PC-9 (cell line): Measurements from ENCODE around the gene CAMTA1. TPM values are rescaled to one million over a fixed set of nuclear protein-coding genes. Genes with fewer than 3 reads are reported as not detected.

Source experiments
- BruUV-seq: library from RNA; stranded (reverse); fragments of 400-500 nt; replicated peaks from 2 replicates; lab custom pipeline; 2021; lab: Mats Ljungman, UMichigan
- CTCF ChIA-PET: fragments of 300-600 bp; sonication (Branson Sonifier 250); formaldehyde crosslinking; loops from one replicate; lab custom pipeline; 2022; ENCODE audit warnings: antibody characterized with exemption; lab: Charles Lee
- POLR2A ChIA-PET: fragments of 300-600 bp; sonication (Branson Sonifier 250); formaldehyde crosslinking; loops from one replicate; lab custom pipeline; 2022; ENCODE audit warnings: antibody characterized with exemption; ENCODE audit not compliant: unreplicated experiment; lab: Charles Lee
- DNase-seq, 2 experiments: peaks; one replicate each; pipeline versions ENCODE4 v3.0.0 to v3.0.0-alpha.2; 2015 to 2022; ENCODE audit warnings: mixed read lengths in 1 of 2
- H2AFZ ChIP-seq: fragments of 200-600 bp; sonication (generic); 2 replicates; pipeline ENCODE4 v1.8.1; 2017; ENCODE audit warnings: antibody characterized with exemption
- H3F3A ChIP-seq: fragments of 200-600 bp; sonication (generic); 2 replicates; pipeline ENCODE4 v1.8.1; 2017; ENCODE audit warnings: antibody characterized with exemption, mild to moderate bottlenecking, low read depth; ENCODE audit not compliant: insufficient read depth
- H3K27ac ChIP-seq: fragments of 200-600 bp; sonication (generic); 2 replicates; pipeline ENCODE4 v1.6.1; 2016; ENCODE audit warnings: mixed run types
- H3K27me3 ChIP-seq: fragments of 200-600 bp; sonication (generic); 2 replicates; pipeline ENCODE4 v1.6.1; 2016; ENCODE audit warnings: low read depth, mixed run types; ENCODE audit not compliant: insufficient read depth
- H3K36me3 ChIP-seq: fragments of 200-600 bp; sonication (generic); 2 replicates; pipeline ENCODE4 v1.6.1; 2016; ENCODE audit warnings: low read depth, mixed run types
- H3K4me1 ChIP-seq: fragments of 200-600 bp; sonication (generic); replicated peaks from 2 replicates; pipeline ENCODE4 v1.6.1; 2016; ENCODE audit warnings: mixed run types; ENCODE audit not compliant: insufficient read depth
- H3K4me2 ChIP-seq: fragments of 200-600 bp; sonication (generic); 2 replicates; pipeline ENCODE4 v1.6.1; 2017; ENCODE audit warnings: mixed run types
- H3K4me3 ChIP-seq: fragments of 200-600 bp; sonication (generic); 2 replicates; pipeline ENCODE4 v1.6.1; 2016; ENCODE audit warnings: mixed run types
- H3K79me2 ChIP-seq: fragments of 200-600 bp; sonication (generic); 2 replicates; pipeline ENCODE4 v1.6.1; 2017; ENCODE audit warnings: low read depth, mixed run types
- H3K9me2 ChIP-seq: fragments of 200-600 bp; sonication (generic); 2 replicates; pipeline ENCODE4 v1.8.1; 2017; ENCODE audit warnings: mild to moderate bottlenecking; ENCODE audit not compliant: insufficient read depth
- H3K9me3 ChIP-seq: fragments of 200-600 bp; sonication (generic); 2 replicates; pipeline ENCODE4 v1.8.1; 2016; ENCODE audit warnings: low read depth; ENCODE audit not compliant: insufficient read depth
- H4K20me1 ChIP-seq: fragments of 200-600 bp; sonication (generic); 2 replicates; pipeline ENCODE4 v1.8.1; 2017; ENCODE audit not compliant: insufficient read depth
- EZH2 ChIP-seq: fragments of 200-600 bp; sonication (generic); IDR thresholded peaks from 2 replicates; pipeline ENCODE4 v1.8.0; 2017; ENCODE audit warnings: antibody characterized with exemption, low read depth
- intact Hi-C: fragments of 100-400 bp; cut with micrococcal nuclease; formaldehyde crosslinking; loops from one replicate; pipeline ENCODE4 v1.10.0; 2022; ENCODE audit not compliant: unreplicated experiment
- total RNA-seq: library from RNA; stranded (reverse); gene quantifications from 2 replicates; pipeline ENCODE4 v1.2.3, GENCODE V29; 2021
- TF ChIP-seq, protein P1 (sequence below): fragments of 200-600 bp; sonication (generic); conservative IDR thresholded peaks from 2 replicates; pipeline ENCODE4 v1.6.1; 2017; ENCODE audit warnings: mixed run types, antibody characterized with exemption, mild to moderate bottlenecking, moderate library complexity

Gene CAMTA1
- total RNA-seq, 1 experiment from 2014 or later: 72.3 TPM

- TF ChIP-seq EZH2: no peak
- TF ChIP-seq, protein P1, sequence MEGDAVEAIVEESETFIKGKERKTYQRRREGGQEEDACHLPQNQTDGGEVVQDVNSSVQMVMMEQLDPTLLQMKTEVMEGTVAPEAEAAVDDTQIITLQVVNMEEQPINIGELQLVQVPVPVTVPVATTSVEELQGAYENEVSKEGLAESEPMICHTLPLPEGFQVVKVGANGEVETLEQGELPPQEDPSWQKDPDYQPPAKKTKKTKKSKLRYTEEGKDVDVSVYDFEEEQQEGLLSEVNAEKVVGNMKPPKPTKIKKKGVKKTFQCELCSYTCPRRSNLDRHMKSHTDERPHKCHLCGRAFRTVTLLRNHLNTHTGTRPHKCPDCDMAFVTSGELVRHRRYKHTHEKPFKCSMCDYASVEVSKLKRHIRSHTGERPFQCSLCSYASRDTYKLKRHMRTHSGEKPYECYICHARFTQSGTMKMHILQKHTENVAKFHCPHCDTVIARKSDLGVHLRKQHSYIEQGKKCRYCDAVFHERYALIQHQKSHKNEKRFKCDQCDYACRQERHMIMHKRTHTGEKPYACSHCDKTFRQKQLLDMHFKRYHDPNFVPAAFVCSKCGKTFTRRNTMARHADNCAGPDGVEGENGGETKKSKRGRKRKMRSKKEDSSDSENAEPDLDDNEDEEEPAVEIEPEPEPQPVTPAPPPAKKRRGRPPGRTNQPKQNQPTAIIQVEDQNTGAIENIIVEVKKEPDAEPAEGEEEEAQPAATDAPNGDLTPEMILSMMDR: peak; percentile 58
- peaks cover 4% of the 10 kb centered on the region for H3K79me2 ChIP-seq
- peaks cover 6% of the 10 kb centered on the region for H4K20me1 ChIP-seq
- no peaks in the 10 kb centered on the region for H3K9me3 ChIP-seq
- H3K27ac ChIP-seq: no peak overlapping the region
- no TSS peak for BruUV-seq
- no peaks in the 10 kb centered on the region for H3F3A ChIP-seq
- no peaks in the 10 kb centered on the region for H3K36me3 ChIP-seq
- no peaks in the 10 kb centered on the region for H3K27me3 ChIP-seq
- no peak overlapping the region for H3K4me2 ChIP-seq
- H3K4me1 ChIP-seq: no peaks in the 10 kb centered on the region
- DNase-seq: no peak
- POLR2A ChIA-PET: no interaction called here
- H3K9me2 ChIP-seq: no peaks in the 10 kb centered on the region
- intact Hi-C loops: loop anchor here (2.0 to 10.0 kb wide), 5 partner anchors 67 to 853 kb away; no protein-coding TSS in a partner anchor
- CTCF ChIA-PET: interaction anchor here (0.6 kb wide), 1 partner anchor 10 kb away, joined by 17 read pairs; no protein-coding TSS in a partner anchor
- H2AFZ ChIP-seq: no peak overlapping the region
- H3K4me3 ChIP-seq: no peak overlapping the region
Measured at GRCh38 chr1:6794164-6794563, 8.9 kb downstream of the CAMTA1 start.

GRCh38 chr1:6795203-6795602 is 9.9 kb downstream of the CAMTA1 start:
- intact Hi-C loops: loop anchor here (2.0 to 10.0 kb wide), 3 partner anchors 66 to 250 kb away; no protein-coding TSS in a partner anchor
- Histone ChIP-seq H3K9me3 (no peaks in the 10 kb centered on the region), H3K4me1 (peaks cover 3% of the 10 kb centered on the region; the same call in 1 of the 2 replicates), H3K79me2 (peaks cover 3% of the 10 kb centered on the region; the same call in 1 of the 2 replicates), H3K9me2 (no peaks in the 10 kb centered on the region), H3K4me2 (no peak overlapping the region), H3K4me3 (no peak overlapping the region), H3F3A (no peaks in the 10 kb centered on the region), H2AFZ (no peak overlapping the region), H3K36me3 (no peaks in the 10 kb centered on the region), H3K27ac (peak overlapping the region; percentile 46), H4K20me1 (peaks cover 3% of the 10 kb centered on the region), H3K27me3 (no peaks in the 10 kb centered on the region)
- CTCF ChIA-PET: no interaction called here
- TF ChIP-seq EZH2: no peak
- TF ChIP-seq, protein P1: no peak
- no peak for DNase-seq
- BruUV-seq: no TSS peak
- POLR2A ChIA-PET: interaction anchor here (0.7 kb wide), 1 partner anchor 24 kb away, joined by 4 read pairs; no protein-coding TSS in a partner anchor

- intact Hi-C loops: loop anchor here (2.0 to 10.0 kb wide), 3 partner anchors 65 to 249 kb away; no protein-coding TSS in a partner anchor
- ChIA-PET CTCF (interaction anchor here (0.7 kb wide), 1 partner anchor 1367 kb away, joined by 3 read pairs; no protein-coding TSS in a partner anchor), POLR2A (interaction anchor here (0.6 to 1.2 kb wide), 4 partner anchors 11 to 258 kb away, joined by 3 to 4 read pairs (median 4); partner anchors contain the start of gene CAMTA1)
- H3K4me3 ChIP-seq: no peak overlapping the region
- no peak overlapping the region for H3K4me2 ChIP-seq
- H3F3A ChIP-seq: peaks cover 3% of the 10 kb centered on the region; the same call in 1 of the 2 replicates
- peaks cover 3% of the 10 kb centered on the region; the same call in 1 of the 2 replicates for H3K79me2 ChIP-seq
- BruUV-seq: no TSS peak
- H3K36me3 ChIP-seq: no peaks in the 10 kb centered on the region
- peaks cover 7% of the 10 kb centered on the region for H3K4me1 ChIP-seq
- DNase-seq: peak in 1 of 2 experiments; percentile 65
- no peaks in the 10 kb centered on the region; the same call in none of the 2 replicates for H4K20me1 ChIP-seq
- no peak overlapping the region for H2AFZ ChIP-seq
- H3K27ac ChIP-seq: peak overlapping the region; percentile 46
- TF ChIP-seq EZH2: no peak
- TF ChIP-seq, protein P1: no peak
- H3K9me3 ChIP-seq: no peaks in the 10 kb centered on the region
- no peaks in the 10 kb centered on the region for H3K9me2 ChIP-seq
- no peaks in the 10 kb centered on the region for H3K27me3 ChIP-seq
Measured at GRCh38 chr1:6795661-6796060, 10.4 kb downstream of the CAMTA1 start.
